HG03460 (cell line): ENCODE measurements around the gene MRPL11.
"Not testable (repeated sequence)": the region's sequence is repeated elsewhere in the genome, so short reads cannot be mapped to it uniquely, and the experiment has no call there.

Experiments
- ATAC-seq: cut with Tn5 transposase; IDR thresholded peaks from one replicate; pipeline ENCODE4 v1.9.1; 2021; ENCODE audit not compliant: unreplicated experiment

MRPL11 gene

GRCh38 chr11:66467034-66467659, 28.5 kb upstream of the MRPL11 start:
- ATAC-seq, result peak; percentile 17

GRCh38 chr11:66466225-66467033, 27.8 kb upstream of the MRPL11 start, which contains the start of gene PELI3:
TSS of gene PELI3 (plus strand) at chr11:66466905. CDS start at chr11:66468129, 1,224 bp downstream.
- peak; percentile 80 for ATAC-seq

- ATAC-seq, result no peak
These were observed 27.0 kb upstream of the MRPL11 start for GRCh38 chr11:66465373-66466224.

DNA sequence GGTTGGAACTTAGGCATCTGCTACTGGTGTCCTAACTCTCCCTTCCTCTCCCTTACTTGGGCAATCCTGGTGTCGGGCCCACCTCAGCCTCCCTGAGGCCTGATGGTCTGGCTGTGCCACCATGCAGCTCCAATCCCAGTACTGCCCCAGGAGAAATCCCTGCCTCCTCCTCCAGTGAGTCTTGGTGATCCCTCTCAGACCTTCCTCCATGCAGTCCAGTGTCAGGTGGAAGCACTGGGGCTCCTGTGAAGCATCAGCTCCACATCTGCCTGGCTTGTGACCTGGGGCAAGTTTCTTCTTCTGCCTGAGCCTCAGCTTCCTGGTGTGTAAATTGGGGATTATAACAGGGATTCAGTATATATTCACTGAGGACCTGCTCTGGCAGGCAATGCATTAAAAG, 26.3 kb upstream of the MRPL11 start:
- ATAC-seq, result no peak

- ATAC-seq, result not testable (repeated sequence)
These were observed 25.5 kb upstream of the MRPL11 start for GRCh38 chr11:66464116-66464515.

DNA sequence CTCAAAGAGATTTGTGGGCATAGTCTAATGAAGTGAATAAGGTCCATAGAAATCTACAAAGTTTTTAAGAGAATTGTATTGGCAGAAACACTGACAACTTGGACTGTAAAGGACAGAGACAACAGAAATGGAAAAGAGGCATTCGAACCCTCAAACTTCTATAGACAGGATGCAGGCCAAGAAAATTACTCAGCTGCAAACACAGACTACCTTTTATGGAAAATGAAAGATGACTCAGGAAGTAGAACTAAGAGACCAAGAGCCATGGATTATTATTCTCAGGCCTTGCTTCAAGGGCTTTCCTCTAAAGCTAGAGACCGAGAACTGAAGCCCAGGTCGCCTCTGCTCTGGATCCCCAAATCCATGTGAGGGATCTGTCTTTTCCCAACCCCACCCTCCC, 24.3 kb upstream of the MRPL11 start:
- no peak for ATAC-seq

DNA sequence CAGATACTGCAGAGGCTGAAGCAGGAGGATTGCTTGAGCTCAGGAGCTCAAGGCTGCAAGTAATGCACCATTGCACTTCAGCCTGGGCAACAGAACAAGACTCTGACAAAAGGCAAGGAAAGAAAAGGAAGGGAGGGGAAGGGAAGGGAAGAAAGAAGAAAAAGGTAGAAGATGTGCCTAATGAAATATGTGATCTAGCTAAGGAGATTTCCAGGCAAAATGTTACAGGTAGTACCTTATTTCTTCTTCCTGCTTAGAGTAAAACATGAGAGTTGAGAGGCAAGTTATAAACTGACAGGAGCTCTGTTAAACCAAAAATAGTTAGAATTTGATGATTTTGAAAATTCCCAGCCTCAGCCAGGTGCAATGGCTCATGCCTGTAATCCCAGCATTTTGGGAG, 23.4 kb upstream of the MRPL11 start:
- ATAC-seq, result no peak

DNA sequence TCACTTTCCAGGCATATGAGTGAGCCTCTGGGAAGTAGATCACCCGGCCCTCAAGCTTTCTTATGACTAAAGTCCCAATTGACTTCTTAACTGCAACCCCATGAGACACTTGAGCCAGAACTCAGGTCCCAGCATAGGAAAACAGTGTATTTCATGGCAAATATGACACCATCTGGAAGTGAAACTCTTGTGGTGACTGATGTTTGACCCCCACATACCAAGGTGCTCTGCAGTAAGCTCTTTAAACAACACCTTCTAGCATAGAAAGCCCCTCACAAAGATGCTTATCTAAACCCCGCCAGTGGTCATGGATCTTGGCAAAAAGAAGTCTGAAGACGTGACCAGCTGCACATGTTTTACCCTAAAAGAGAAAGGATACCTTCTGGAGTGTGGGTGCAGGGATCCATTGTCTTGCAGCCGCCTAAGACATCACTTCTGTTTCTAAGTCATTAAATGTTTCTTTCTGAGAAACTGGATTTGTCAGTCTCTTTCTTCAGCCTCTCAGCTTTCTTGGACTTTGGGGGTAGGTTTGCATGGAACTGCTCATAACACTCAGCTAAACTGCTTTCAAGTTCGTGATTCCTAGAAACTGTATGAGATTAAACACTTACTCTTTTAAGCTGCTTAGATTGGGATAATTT, 20.6 kb upstream of the MRPL11 start:
- ATAC-seq, result no peak

DNA sequence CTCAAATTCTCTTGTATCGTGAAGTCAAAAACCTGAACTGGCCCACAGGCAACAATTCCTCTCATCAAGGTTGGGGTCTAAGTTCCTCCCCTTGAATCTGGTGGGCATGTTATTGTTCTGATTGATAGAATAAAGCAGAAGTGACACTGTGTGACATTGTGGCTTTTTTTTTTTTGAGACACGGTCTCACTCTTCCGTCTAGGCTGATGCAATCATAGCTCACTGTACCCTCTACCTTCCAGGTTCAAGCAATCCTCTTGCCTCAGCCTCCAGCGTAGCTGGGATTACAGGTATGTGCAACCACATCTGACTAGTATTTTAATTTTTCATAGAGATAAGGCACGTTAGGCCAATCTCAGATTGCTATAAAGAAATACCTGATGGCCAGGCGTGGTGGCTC, 19.2 kb upstream of the MRPL11 start:
- ATAC-seq, result no peak

DNA sequence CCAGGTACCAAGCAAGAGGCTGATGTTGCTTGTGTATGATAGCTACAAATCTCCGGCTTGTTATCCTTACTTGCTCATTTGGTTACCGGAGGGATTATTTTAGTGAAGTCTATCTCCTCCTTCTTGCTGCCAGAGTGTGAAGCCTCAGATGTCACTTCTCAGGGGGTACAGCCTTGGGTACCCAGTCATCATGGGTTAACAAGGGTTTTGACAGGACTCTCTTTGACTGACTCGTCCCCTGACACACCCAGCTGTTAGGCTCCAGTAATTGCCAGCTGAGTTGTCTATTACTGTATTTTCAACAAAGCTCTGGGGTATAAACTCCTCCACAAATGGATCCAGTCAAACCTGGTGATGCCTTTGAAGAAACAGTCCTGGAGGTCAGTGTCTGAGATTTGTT, 16.2 kb upstream of the MRPL11 start:
- no peak for ATAC-seq

DNA sequence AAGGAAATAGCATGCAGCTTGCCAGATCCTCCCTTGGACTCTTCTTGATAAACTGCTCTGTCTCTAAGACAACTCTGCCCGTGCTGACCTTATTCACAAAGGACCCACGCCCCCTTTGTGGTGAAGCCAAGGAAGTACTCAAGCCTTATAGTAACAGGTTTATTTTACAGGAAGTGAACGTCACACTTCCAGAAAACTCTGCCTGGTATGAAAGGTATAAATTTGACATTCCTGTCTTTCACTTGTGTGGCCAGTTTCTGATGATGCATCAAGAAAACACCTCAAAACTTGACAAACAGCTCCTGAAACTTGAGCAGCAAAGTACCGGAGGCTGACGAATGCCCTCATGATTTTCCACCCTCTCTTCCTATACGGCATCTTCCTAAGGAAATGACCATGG, 15.6 kb upstream of the MRPL11 start:
- ATAC-seq, result no peak

- no peak for ATAC-seq
These were observed 13.0 kb upstream of the MRPL11 start for GRCh38 chr11:66451663-66452062.

DNA sequence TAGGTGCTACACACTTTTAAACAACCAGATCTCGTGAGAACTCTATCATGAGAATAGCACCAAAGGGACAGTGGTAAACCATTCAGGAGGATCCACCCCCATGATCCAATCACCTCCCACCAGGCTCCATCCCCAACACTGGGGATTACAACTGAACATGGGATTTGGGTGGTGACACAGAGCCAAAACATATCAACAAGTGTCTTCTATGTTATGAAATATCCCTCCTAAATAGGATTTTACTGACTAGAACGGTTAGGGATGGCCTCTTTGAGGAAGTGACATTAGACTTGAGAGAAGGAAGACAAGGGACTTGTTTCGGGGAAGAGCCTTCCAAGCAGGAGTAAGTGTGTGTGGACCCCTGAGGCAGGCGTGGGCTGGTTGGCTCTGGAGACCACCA, 11.9 kb upstream of the MRPL11 start:
- ATAC-seq, result no peak

DNA sequence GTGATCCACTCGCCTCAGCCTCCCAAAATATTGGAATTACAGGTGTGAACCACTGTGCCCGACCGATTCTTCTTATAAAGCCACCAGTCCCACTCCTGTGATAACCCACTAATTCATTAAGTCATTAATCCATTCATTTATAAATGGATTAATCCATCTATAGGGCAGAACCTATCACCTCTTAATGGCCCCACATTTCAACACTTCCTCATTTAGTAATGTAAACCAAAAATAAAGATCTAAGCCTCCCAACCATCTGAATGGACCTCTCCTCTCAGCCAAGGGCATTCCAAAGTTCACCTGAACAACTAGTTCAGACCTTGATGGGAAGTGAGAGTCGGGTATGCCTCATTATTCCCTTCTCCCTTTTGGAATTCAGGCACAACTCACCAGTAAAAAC, 9.9 kb upstream of the MRPL11 start:
- ATAC-seq, result no peak

- ATAC-seq, result no peak
These were observed 8.4 kb upstream of the MRPL11 start for GRCh38 chr11:66447012-66447411.

DNA sequence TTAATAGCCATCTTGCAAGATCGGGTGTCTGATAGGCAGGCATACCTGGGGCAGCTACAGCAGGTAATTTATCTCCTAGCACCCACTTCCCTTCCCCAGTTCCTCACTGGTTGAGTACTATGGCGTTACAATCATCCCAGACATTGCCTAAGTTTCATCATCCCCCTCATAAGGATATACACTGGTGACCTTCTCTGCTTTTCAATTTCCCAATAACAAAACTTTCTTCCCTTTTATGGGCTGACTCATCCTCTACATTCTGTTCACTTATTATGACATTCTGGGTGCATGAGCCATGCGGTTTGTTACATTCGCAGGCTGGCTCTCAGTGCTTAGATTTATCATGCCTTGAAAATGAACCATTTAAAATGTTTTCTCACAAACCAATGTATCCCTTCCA, 5.0 kb upstream of the MRPL11 start:
- no peak for ATAC-seq

GRCh38 chr11:66440940-66441282, 2.3 kb upstream of the MRPL11 start:
- ATAC-seq, result not testable (repeated sequence)

- not testable (repeated sequence) for ATAC-seq
These were observed 1.7 kb upstream of the MRPL11 start for GRCh38 chr11:66440101-66440939.

GRCh38 chr11:66437979-66438503, 607 bp downstream of the MRPL11 start:
- ATAC-seq, result no peak

DNA sequence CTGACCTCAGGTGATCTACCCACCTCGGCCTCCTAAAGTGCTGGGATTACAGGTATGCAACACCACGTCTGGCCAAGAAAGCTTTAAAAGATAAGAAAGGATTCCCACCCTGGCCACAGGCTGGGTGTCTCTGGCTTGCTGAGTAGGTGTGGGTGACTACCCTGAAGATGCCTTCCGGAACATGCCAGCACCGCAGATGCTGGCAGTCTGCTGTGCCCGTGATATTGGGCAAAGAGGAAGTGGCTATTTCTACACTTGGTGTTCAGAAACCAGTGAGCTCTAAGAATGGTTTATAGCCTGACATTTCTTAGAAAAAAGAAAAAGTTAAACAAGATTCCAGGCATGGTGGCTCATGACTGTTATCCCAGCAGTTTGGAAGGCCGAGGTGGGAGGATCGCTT, 6.1 kb downstream of the MRPL11 start:
- ATAC-seq, result no peak
